Body of pancreas (tissue), 4 donors: ENCODE measurements around the gene IL1R1.
"Not testable (repeated sequence)": the region's sequence is repeated elsewhere in the genome, so short reads cannot be mapped to it uniquely, and the experiment has no call there.

Experiments
- POLR2A ChIP-seq, 3 donors: fragments of 450-650 bp; IDR thresholded peaks; one replicate each; pipeline ENCODE4 v1.6.1; 2016; ENCODE audit warnings: antibody characterized with exemption in 3 of 3, mild to moderate bottlenecking in 2 of 3
- TF ChIP-seq, protein P1 (sequence below), 7 experiments: fragments of 450-650 bp in 4 of 7; fragments of 200-600 bp in 3 of 7; sonication (generic) in 3 of 7; IDR thresholded peaks; one replicate each; pipeline ENCODE4 v1.5.1; 2016 to 2019; ENCODE audit warnings: antibody characterized with exemption in 7 of 7

- TF ChIP-seq, protein P1, sequence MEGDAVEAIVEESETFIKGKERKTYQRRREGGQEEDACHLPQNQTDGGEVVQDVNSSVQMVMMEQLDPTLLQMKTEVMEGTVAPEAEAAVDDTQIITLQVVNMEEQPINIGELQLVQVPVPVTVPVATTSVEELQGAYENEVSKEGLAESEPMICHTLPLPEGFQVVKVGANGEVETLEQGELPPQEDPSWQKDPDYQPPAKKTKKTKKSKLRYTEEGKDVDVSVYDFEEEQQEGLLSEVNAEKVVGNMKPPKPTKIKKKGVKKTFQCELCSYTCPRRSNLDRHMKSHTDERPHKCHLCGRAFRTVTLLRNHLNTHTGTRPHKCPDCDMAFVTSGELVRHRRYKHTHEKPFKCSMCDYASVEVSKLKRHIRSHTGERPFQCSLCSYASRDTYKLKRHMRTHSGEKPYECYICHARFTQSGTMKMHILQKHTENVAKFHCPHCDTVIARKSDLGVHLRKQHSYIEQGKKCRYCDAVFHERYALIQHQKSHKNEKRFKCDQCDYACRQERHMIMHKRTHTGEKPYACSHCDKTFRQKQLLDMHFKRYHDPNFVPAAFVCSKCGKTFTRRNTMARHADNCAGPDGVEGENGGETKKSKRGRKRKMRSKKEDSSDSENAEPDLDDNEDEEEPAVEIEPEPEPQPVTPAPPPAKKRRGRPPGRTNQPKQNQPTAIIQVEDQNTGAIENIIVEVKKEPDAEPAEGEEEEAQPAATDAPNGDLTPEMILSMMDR (IDR thresholded peaks at IDR 0.05), result not testable (repeated sequence)
- TF ChIP-seq POLR2A (IDR thresholded peaks at IDR 0.05), result not testable (repeated sequence)
Measured at GRCh38 chr2:102102636-102102948, 40.0 kb upstream of the IL1R1 start.
